NCI-H460 (cell line): ENCODE measurements around the gene ZNF609. TPM values are rescaled to one million over a fixed set of nuclear protein-coding genes. Genes with fewer than 3 reads are reported as not detected.

Source experiments
- DNase-seq: peaks from one replicate; pipeline ENCODE4 v3.0.0-alpha.2; 2016; ENCODE audit warnings: low read depth; ENCODE audit errors: extremely low read depth
- total RNA-seq: library from RNA; depleted of rRNA; stranded (reverse); fragments of >200 nt; shearing (Covaris generic); gene quantifications from 2 replicates; pipeline ENCODE4 v1.2.3, GENCODE V29; 2014

ZNF609 gene
- total RNA-seq, 1 experiment from 2014 or later: 15.0 TPM

DNA sequence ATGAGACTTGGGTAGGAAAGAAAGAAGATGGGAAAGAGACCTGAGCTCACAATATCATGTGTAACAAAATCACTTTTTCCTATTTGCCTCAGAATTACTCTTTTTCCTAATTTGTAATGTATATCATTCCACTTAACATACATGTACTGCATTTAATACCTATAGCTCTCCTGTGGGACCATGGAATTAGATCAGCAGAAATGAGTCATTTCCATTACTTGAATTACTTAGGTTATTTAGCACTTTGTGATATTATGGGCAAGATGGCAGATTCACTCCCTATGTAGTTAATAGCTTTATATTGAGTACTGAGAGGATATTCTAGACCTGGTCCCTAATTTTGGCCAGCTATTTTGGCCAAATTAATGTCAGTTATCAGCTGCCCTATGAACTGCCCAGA, 70.5 kb downstream of the ZNF609 start:
- no peak for DNase-seq

DNA sequence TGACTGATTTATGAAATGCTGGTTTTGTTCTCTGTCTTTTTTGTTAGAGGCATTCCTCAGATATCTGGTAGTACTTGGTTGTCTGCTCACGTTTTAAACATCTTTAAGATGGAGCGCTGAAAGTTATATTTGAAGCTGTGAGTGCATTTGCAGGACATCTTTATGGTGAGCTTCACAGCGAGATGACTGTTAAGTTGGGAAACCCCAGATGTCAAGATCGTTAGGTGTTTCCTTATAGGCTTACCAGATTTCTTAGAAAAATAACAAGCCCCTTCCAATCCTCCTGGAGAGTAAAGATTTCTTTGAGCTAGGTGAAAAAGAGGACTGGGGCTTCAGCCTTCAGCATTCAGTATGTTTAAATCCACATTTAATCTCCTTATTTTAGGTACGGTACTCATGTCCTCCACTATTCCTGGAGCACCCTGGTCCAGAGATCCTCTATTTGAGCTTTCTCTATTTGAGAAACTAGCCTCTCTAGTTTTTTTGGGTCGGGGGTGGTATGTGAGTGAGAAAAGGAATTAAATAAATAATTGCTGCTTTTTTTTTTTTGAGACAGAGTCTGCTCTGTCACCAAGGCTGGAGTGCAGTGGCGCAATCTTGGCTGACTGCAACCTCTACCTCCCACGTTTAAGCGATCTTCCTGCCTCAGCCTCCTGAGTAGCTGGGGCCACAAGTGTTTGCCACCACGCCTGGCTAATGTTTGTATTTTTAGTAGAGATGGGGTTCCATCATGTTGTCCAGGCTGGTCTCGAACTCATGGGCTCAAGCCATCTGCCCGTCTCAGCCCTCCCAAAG, 72.3 kb downstream of the ZNF609 start:
- no peak for DNase-seq

DNA sequence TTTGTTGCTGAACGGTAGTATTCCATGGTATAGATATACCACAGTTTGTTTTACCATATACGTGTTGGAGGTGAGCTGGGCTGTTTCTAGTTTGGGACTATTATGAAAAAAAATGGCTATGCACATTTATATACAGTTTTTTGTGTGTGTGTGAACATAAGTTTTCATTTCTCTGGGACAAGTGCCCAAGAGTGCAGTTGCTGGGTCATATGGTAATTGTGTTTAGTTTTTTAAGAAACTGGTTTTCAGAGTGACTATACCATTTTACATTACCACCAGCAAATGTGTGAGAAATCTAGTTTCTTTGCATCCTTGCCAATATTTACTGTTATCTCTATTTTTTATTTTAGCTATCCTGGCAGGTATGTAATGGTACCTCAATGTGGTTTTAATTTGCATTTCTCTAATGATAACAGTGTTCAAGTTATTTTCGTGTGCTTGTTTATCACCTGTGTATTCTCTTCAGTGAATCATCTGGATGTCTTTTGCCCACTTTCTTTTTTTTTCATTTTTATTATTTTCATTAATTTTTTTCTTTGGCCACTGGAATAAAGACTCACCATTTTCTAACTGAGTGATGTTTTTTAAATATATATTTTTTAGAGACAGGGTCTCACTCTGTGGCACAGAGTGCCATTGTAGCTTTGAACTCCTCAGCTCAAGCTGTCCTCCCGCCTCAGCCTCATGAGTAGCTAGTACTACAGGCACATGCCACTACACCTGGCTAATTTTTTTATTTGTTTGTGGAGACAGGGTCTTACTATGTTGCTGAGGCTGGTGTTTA, 75.3 kb downstream of the ZNF609 start:
- no peak for DNase-seq

DNA sequence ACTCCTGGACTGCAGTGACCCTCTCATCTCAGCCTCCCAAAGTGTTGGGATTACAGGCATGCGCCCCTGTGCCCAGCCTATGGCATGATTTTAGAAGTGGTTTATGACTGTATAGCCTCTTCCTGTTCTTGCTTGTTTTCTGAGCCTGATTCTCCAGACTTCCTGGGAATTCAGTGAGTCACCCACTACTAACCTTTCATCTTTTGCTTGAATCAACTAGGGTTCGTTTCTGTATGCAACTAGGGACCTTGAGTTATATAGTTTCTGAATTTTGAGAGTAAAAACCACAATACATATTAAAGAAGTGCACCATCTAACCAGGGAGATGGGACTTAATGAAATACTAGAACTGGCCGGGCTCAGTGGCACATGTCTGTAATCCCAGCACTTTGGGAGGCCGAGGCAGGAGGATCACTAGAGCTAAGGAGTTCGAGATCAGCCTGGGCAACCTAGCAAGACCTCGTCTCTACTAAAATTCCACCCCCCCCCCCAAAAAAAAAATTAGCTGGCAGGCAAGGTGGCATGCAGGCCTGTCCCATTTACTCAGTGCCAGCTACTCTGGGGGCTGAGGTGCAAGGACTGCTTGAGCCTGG, 76.0 kb downstream of the ZNF609 start:
- DNase-seq: peak; percentile 30

DNA sequence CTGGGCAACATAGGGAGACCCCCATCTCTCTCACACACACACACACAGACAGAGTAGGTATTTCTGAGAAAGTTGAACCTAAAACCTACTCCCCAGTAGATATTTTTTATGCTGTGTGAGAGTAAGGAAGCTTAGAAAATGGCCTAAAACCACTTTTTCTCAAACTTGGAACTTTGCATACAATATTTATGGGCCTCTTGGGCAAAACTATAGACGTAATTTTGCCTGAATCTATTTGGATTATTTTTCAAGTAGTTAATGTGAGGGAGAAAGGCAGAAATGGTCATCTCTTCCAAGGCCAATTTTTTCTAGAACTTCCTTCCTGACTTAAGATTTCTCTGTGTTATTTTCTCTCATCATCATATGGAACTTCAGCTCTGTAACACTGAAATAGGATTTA, 81.7 kb downstream of the ZNF609 start:
- DNase-seq: no peak

DNA sequence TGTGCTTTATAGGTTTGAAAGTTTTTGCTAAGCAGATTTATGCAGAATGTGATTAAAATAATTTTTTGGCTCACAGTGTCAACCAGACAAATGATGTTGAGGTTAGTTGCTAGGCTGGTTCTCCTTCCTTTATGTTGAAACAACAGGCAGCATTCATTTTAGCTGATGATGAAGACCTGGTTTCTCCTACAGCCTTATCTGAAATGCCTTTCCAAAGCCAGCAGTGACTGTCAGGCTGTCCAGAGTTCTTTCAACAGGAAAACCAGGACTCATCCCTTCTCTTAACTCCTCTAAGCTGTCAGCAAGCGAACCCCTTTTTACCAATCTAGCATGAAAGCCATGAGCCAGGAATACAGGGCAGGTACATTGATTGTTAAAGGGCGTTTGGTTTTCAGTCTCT, 84.1 kb downstream of the ZNF609 start:
- no peak for DNase-seq

DNA sequence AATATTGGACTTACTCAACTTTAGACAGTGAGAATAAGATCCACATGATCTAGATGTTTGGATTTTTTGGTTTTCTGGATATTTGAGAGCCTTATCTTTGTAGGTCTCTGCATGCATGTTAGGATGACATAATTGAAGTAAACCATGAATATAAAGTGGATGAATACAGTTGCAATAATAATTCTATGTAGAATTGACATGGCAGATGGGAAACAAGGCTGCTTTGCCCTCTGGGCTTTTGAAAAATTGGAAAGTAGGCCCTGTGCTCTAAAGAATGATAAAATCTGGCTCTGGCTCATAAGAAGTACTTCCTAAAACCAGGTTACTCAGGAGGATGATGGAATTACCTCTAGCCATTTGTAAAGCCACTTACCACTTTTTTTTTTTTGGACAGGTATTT, 86.9 kb downstream of the ZNF609 start:
- no peak for DNase-seq

DNA sequence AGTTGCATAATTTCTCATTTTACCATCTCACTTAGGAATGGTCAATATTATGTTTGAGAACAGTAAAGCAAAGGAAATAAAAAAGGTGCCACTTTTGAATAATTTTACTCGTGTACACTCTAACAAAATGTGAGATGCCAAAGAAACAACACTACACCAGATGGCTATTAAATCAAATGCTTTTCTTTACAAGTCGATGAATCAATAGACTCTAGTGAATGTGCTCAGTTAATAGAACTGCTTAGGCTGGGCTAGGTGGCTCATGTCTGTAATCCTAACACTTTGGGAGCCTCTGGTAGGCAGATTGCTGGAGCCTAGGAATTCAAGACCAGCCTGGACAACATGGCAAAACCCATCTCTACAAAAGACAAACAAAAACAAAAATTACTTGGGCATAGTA, 87.9 kb downstream of the ZNF609 start:
- no peak for DNase-seq

DNA sequence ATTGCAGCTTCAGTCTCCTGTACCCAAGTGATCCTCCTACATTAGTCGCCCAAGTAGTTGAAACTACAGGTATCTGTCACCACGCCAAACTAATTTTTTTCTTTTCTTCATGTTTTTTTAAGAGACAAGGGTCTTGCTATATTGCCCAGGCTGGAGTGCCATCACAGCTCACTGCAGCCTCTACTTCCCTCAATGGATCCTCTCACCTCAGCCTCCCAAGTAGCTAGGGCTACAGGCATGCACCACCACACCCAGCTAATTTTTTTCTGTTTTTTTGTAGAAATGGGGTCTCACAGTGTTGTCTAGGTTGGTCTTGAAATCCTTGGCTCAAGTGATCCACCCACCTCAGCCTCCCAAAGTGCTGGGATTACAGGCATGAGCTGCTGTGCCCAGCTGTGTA, 89.5 kb downstream of the ZNF609 start:
- DNase-seq: no peak

DNA sequence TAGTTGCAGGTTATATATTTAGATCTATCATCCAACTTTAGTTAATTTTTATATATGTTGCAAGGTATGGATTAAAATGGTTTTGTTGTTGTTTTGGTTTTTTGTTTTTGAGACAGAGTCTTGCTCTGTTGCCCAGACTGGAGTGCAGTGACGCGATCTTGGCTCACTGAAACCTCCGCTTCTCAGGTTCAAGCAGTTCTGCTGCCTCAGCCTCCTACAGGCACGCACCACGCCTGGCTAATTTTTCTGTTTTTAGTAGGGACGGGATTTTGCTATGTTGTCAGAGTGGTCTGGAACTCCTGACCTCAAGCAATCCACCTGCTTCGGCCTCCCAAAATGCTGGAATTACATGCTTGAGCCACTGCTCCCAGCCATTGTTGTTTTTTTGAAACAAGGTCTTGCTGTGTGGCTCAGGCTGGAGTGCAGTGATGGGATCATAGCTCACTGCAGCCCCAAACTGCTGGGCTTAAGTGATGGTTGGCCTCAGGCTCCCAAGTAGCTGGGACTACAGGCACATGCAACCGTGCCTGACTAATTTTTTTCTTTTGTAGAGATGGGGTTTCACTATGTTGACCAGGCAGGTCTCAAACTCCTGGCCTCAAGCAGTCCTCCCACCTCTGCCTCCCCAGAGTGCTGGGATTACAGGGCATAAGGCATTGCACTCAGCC, 92.0 kb downstream of the ZNF609 start:
- no peak for DNase-seq

DNA sequence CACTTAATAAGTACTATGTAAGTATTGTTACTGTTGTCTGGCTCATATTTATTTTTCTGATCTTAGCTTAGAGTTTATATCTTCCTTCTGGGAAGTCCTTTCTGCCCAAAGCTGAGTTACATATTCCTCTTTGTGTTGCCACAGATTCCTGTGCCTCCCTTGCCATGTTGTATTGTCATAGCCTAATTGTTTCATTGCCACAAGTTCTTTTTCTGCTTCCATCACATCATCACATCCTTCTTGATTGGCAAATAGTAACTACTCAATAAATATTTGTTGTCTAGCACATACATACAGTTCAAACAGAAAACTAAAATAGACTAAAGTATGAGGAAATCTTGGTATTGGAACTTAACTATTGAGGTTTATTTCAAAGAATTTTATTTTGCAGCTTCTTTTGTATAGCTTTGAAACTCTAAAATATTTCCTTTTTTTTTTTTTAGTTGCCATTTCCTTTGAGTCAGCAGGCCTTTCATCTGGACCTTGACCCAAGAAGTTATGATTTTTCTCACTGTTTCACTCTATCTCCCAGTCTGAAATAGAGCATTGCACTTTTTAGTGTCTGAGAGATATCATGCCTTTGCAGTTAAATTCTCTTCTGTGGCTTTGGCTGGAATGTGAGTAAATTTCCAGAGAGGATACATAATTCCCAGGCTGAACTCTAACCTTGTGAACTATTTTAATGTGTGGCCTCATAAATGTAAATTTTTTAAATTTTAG, 98.2 kb downstream of the ZNF609 start:
- DNase-seq: no peak

DNA sequence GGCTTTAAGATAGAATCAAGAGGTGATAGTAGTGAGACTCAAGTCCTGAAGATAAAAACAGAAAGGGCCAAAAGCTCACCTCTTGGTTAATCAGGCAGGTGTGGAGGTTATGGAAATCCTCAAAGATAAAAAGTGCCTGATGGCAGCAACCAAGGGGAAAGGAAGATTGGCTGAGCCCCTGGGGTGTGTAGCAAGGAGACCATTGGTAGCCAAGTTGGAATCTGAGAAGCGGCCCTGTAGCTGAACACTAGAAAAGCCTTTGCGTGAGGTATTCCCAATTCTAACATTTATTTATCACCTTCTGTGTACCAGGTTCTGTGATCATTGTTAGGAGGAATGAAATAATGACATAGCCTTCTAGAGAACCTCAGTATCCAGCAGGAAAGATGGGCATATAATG, 98.9 kb downstream of the ZNF609 start:
- no peak for DNase-seq

DNA sequence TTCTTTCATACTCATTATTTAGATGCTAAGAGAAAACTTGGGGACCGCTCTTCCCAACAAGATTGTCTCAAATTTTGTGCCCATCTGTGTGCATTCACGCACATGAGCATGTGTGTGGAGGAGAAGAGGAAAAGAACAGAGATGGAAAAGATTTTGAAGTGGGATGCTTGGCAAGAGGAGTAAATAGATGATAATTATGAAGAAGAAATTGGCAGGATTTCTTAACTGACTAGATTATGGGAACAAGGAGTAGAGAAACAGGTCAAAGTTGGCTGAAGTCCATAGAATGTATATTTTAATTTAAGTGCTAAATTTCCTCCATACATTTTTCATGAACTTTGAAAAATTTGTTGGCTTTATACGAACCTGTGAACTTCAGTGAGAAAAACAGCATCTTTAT, 100.1 kb downstream of the ZNF609 start:
- DNase-seq: no peak

DNA sequence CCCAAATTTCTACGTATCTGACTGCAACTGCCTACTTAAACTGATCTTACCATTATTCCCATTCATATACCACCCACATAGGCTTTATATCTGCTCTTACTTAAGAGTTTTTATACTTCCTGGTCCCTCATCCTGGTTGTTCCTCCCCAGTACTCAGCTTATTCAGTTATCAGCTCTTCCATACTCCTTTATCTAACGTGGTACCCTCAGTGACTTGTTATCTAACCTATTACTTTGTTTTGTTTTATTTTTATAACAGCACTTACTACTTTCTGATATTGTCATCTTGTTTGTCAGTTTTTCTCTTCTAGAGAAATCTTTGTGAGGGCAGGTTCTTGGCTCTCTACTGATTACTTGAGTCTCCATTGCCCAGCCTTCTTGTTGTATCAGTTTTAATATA, 100.6 kb downstream of the ZNF609 start:
- DNase-seq: no peak

DNA sequence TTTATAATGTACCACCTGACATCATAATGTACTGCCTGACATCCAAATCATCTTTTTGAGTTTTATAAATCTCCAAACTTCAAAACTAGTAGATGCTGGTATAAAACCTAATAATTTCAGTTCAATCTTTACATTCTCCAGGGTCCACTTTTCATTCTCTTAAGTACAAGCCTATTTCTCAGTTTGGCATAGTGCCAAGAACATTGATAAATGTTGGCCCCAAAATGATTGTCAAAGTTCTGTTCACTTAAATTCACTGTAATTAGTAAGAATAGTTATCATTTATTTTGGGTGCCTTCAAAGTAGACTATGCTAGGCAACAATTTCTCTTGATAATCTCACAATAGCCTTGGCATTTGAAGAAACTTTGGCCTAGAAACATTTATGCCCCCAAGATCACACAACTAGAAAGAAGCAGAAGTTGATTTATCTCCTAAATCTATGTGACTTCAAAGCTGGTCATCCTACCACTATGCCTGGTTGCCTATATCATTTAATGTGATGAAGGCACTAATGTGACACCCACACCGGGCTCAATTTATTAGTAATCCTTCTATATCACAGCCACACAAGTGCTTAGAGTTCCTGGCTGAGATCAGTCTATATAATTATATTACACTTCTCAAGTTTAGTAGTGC, 101.7 kb downstream of the ZNF609 start:
- no peak for DNase-seq

DNA sequence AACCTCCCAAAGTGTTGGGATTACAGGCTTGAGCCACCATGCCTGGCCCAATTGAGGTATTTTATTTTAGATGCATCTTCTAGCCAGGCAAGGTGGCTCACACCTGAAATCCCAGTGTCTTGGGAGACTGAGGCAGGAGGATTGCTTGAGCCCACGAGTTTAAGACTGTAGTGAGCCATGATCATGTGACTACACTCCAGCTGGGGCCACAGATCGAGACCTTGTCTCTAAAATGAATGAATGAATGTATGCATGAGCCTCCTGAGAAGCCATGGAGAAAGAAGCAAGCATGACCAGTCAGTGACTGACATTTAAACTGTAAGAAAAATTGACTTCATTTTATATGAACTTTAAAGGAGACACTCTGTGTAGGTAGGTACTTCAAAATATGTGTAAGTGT, 105.7 kb downstream of the ZNF609 start:
- DNase-seq: no peak

DNA sequence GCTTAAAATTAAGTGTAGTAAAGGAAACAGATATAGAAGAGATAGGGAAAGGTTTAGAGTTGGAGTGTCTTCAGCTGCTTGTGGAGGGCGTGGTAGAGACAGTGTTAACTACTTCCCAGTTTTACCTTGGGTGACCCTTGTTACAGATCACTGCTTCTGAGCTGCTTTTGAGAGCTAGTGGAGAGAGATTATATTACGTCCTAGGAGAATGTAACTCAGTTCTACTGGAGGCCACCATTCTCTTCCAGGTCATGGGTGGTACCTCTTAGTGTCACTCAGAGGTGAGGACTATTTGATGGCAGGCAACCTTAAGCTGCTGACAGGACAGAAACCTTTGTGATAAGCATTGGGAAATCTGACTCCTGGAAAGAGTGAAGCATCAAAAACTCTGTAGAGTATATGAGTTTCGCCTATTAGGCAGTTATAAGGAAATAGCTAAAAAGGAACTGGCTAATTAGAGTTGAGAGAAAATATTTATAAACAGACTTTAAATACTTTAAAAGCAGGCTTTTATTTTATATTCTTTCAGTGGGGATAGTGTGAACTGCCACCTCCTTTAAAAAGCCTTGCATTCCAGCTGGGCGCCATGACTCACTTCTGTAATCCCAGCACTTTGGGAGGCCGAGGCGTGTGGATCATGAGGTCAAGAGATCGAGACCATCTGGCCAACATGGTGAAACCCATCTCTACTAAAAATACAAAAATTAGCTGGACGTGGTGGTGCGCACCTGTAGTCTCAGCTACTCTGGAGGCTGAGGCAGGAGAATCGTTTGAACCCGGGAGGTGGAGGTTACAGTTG, 106.5 kb downstream of the ZNF609 start:
- DNase-seq: no peak

DNA sequence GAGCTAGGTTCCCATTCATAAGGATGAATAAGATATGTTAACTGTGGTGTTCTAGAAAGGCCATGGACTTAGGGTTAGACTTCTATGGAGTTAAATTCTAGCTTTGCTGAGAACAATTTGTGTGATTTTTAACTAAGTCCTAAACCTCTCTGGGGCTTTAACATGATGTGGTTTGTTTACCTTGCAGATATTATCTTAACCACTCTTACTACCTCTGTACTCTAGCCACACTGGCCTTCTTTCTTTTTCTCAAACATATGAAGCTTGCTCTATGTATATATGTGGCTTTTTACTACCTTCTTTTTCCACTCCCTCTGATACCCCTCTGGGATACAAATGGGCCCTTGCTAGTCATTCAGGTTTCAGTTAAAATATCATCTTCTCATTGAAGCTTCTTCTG, 108.4 kb downstream of the ZNF609 start:
- DNase-seq: no peak

DNA sequence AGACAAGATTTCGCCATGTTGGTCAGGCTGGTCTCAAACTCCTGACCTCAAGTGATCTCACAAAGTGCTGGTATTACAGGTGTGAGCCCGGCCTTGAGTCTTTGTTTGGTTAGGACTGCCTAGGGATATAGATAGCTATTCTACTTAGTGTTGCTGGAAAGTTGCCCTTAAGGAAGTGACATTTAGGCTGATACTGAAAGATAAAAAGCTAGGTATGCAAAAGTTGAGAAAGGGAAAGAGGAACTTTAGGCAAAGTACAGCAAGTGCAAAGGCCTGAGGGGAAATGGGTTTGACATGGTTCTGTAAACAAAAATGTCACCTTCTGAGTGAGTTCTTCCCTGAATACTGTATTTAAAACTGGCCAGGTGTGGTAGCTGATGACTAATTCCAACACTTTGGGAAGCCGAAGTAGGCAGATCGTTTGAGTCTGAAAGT, 111.5 kb downstream of the ZNF609 start:
- DNase-seq: no peak
